ENCODE measurements around the gene DDX56. TPM values are rescaled to one million over a fixed set of nuclear protein-coding genes. Genes with fewer than 3 reads are reported as not detected.

The DDX56 gene
- total and polyA plus RNA-seq, 2 donors from 2014 or later = 62.0 to 83.6 TPM

GRCh38 chr7:44621750-44622103 lies 48.0 kb upstream of the DDX56 start:
- no peak for DNase-seq
- intact Hi-C loops (cut with DNase I) = no loop called here
- no peak for TF ChIP-seq CTCF (IDR thresholded peaks at IDR 0.05; ENCODE audit: borderline replicate concordance, extremely low read depth, insufficient read depth)
- no peak for FAIRE-seq
- Histone ChIP-seq H3K36me3 (ENCODE audit: control insufficient read depth in 2 of 3, insufficient read depth in 3 of 3, low read length in 3 of 3) (peaks cover 6 to 23% (median 8%) of the 10 kb centered on the region in 3 donors), H3K27me3 (ENCODE audit: control insufficient read depth, insufficient read depth, low read length) (no peaks in the 10 kb centered on the region), H3K9me3 (ENCODE audit: control insufficient read depth in 2 of 3, insufficient read depth in 1 of 3, low read length in 3 of 3) (no peaks in the 10 kb centered on the region), H3K4me1 (ENCODE audit: control insufficient read depth in 2 of 3, insufficient read depth in 2 of 3, low read depth in 1 of 3, low read length in 3 of 3) (peaks cover 0 to 41% (median 14%) of the 10 kb centered on the region in 3 donors), H3K27ac (ENCODE audit: low read depth in 2 of 2, low read length in 2 of 2) (no peak overlapping the region), H3K4me3 (ENCODE audit: low read length in 3 of 3) (no peak overlapping the region), H3K9ac (ENCODE audit: low read length in 3 of 3) (no peak overlapping the region)

- no peak for TF ChIP-seq CTCF (IDR thresholded peaks at IDR 0.05; ENCODE audit: borderline replicate concordance, extremely low read depth, insufficient read depth)
- no peak overlapping the region for H3K27ac ChIP-seq (ENCODE audit: low read depth in 2 of 2, low read length in 2 of 2)
- peaks cover 3 to 18% (median 3%) of the 10 kb centered on the region in 3 donors for H3K36me3 ChIP-seq (ENCODE audit: control insufficient read depth in 2 of 3, insufficient read depth in 3 of 3, low read length in 3 of 3)
- no peak overlapping the region for H3K9ac ChIP-seq (ENCODE audit: low read length in 3 of 3)
- H3K9me3 ChIP-seq (ENCODE audit: control insufficient read depth in 2 of 3, insufficient read depth in 1 of 3, low read length in 3 of 3) = no peaks in the 10 kb centered on the region
- no peak overlapping the region for H3K4me3 ChIP-seq (ENCODE audit: low read length in 3 of 3)
- intact Hi-C loops (cut with DNase I) = no loop called here
- FAIRE-seq (no peak), DNase-seq (no peak)
- no peaks in the 10 kb centered on the region for H3K27me3 ChIP-seq (ENCODE audit: control insufficient read depth, insufficient read depth, low read length)
- H3K4me1 ChIP-seq (ENCODE audit: control insufficient read depth in 2 of 3, insufficient read depth in 2 of 3, low read depth in 1 of 3, low read length in 3 of 3) = peaks cover 0 to 41% (median 10%) of the 10 kb centered on the region in 3 donors
Observed at GRCh38 chr7:44621034-44621749, 47.5 kb upstream of the DDX56 start.

- no peaks in the 10 kb centered on the region for H3K9me3 ChIP-seq (ENCODE audit: control insufficient read depth in 2 of 3, insufficient read depth in 1 of 3, low read length in 3 of 3)
- H3K27me3 ChIP-seq (ENCODE audit: control insufficient read depth, insufficient read depth, low read length) = no peaks in the 10 kb centered on the region
- peak overlapping the region; percentile 28 to 46 for H3K27ac ChIP-seq (ENCODE audit: low read depth in 2 of 2, low read length in 2 of 2)
- intact Hi-C loops (cut with DNase I) = no loop called here
- DNase-seq (peak in 2 of 5 donors; percentile 25 to 43), FAIRE-seq (no peak)
- H3K9ac ChIP-seq (ENCODE audit: low read length in 3 of 3) = peak overlapping the region in 1 of 3 donors; percentile 1
- peaks cover 0 to 43% (median 18%) of the 10 kb centered on the region in 3 donors for H3K4me1 ChIP-seq (ENCODE audit: control insufficient read depth in 2 of 3, insufficient read depth in 2 of 3, low read depth in 1 of 3, low read length in 3 of 3)
- no peak for TF ChIP-seq CTCF (IDR thresholded peaks at IDR 0.05; ENCODE audit: borderline replicate concordance, extremely low read depth, insufficient read depth)
- H3K4me3 ChIP-seq (ENCODE audit: low read length in 3 of 3) = no peak overlapping the region
- H3K36me3 ChIP-seq (ENCODE audit: control insufficient read depth in 2 of 3, insufficient read depth in 3 of 3, low read length in 3 of 3) = no peaks in the 10 kb centered on the region
Observed at GRCh38 chr7:44618753-44619152, 45.0 kb upstream of the DDX56 start.

All from kidney (tissue), 14 donors.